HepG2 (cell line): Measurements from ENCODE around the gene ADCY7. TPM values are rescaled to one million over a fixed set of nuclear protein-coding genes. Genes with fewer than 3 reads are reported as not detected.
"Not testable (repeated sequence)": the region's sequence is repeated elsewhere in the genome, so short reads cannot be mapped to it uniquely, and the experiment has no call there.

ENCODE experiments used
- ATAC-seq: fragments of 200-7000 bp; cut with Tn5 transposase; 3 replicates; pipeline ENCODE4 v1.9.1; 2020; ENCODE audit warnings: mild to moderate bottlenecking, moderate library complexity
- BruUV-seq: library from RNA; stranded (reverse); fragments of 400-500 nt; replicated peaks from 2 replicates; lab custom pipeline; 2021; lab: Mats Ljungman, UMichigan
- CTCF ChIA-PET: fragments of 300-600 bp; formaldehyde crosslinking; extraction: SDS; loops from one replicate; lab custom pipeline; 2021; ENCODE audit warnings: low total read pairs, inconsistent platforms, low intra/inter-chr PET ratio; lab: Yijun Ruan, JAX
- POLR2A ChIA-PET: fragments of 350-600 bp; sonication (Branson Sonifier 250); formaldehyde crosslinking; loops from one replicate; lab custom pipeline; 2020; ENCODE audit warnings: antibody characterized with exemption, inconsistent platforms; lab: Yijun Ruan, JAX
- DNase-seq: peaks from one replicate; pipeline ENCODE4 v3.0.0-alpha.2; 2015; ENCODE audit warnings: low spot score
- FAIRE-seq: peaks from 3 replicates; lab custom pipeline; 2011; peaks lifted over from hg19 to GRCh38; lab: Jason Lieb, UNC
- H2AFZ ChIP-seq: one replicate; pipeline ENCODE4 v1.6.1; 2011; ENCODE audit warnings: low read length, inconsistent platforms
- H3K27ac ChIP-seq: fragments of 300-600 bp; 3 replicates; pipeline ENCODE4 v1.8.0; 2011; ENCODE audit warnings: mixed run types, mild to moderate bottlenecking, mixed read lengths, low read length, inconsistent platforms; ENCODE audit not compliant: insufficient read depth; ENCODE audit errors: extremely low read length
- H3K27me3 ChIP-seq, 2 experiments: fragments of 200-600 bp in 1 of 2; 2 replicates in 1 of 2; 3 replicates in 1 of 2; pipeline versions ENCODE4 v1.6.0 to v1.8.0; 2011; ENCODE audit warnings: low read length in 2 of 2, mild to moderate bottlenecking in 2 of 2, moderate library complexity in 2 of 2, inconsistent platforms in 1 of 2; ENCODE audit not compliant: insufficient read depth in 2 of 2, control insufficient read depth in 1 of 2
- H3K36me3 ChIP-seq, 2 experiments: fragments of 200-600 bp in 1 of 2; replicated peaks in 1 of 2; 2 replicates in 1 of 2; 3 replicates in 1 of 2; pipeline versions ENCODE4 v1.5.1 to v1.8.0; 2011; ENCODE audit warnings: low read length in 2 of 2, inconsistent platforms in 1 of 2; ENCODE audit not compliant: insufficient read depth in 2 of 2, control insufficient read depth in 1 of 2
- H3K4me1 ChIP-seq: 2 replicates; pipeline ENCODE4 v1.5.1; 2012; ENCODE audit warnings: low read length, inconsistent platforms; ENCODE audit not compliant: insufficient read depth
- H3K4me2 ChIP-seq: 2 replicates; pipeline ENCODE4 v1.6.0; 2011; ENCODE audit warnings: low read depth, low read length, inconsistent platforms
- H3K4me3 ChIP-seq, 3 experiments: fragments of 200-600 bp in 1 of 3; sonication (generic), shearing (Covaris generic) in 1 of 3; replicated peaks in 1 of 3; 2 replicates each; pipeline ENCODE4 v1.5.1; 2011 to 2016; ENCODE audit warnings: low read length in 3 of 3, inconsistent platforms in 2 of 3, low read depth in 2 of 3, mild to moderate bottlenecking in 2 of 3, control low read depth in 1 of 3, mixed read lengths in 1 of 3; ENCODE audit not compliant: insufficient read depth in 1 of 3
- H3K79me2 ChIP-seq: one replicate; pipeline ENCODE4 v1.6.1; 2011; ENCODE audit warnings: low read length, inconsistent platforms; ENCODE audit not compliant: insufficient read depth
- H3K9ac ChIP-seq: 2 replicates; pipeline ENCODE4 v1.6.0; 2011; ENCODE audit warnings: mild to moderate bottlenecking, low read depth, low read length, inconsistent platforms; ENCODE audit not compliant: insufficient read depth
- H3K9me3 ChIP-seq: 2 replicates; pipeline ENCODE4 v1.5.1; 2012; ENCODE audit warnings: mild to moderate bottlenecking, low read length
- H4K20me1 ChIP-seq: 2 replicates; pipeline ENCODE4 v1.6.0; 2011; ENCODE audit warnings: inconsistent platforms, mild to moderate bottlenecking, low read length, moderate library complexity; ENCODE audit not compliant: insufficient read depth
- WGBS: methylation state at CpG from one replicate; pipeline ENCODE4 v1.1.6; 2017; ENCODE audit warnings: low lambda C conversion rate; 5-methylcytosine and 5-hydroxymethylcytosine counted together
- in situ Hi-C: cut with HindIII; loops from 2 replicates; pipeline ENCODE4 v1.10.0; 2017; ENCODE audit warnings: low pct_unique_long_range_greater_than_20kb; ENCODE audit not compliant: extremely low pct_ligation_motif_present
- intact Hi-C: fragments of 100-400 bp; cut with micrococcal nuclease; formaldehyde crosslinking; loops from one replicate; pipeline ENCODE4 v1.10.0; 2022; ENCODE audit not compliant: unreplicated experiment
- polyA plus RNA-seq, 8 experiments: library from polyadenylated mRNA; depleted of rRNA in 3 of 8; stranded (reverse) in 7 of 8; unstranded in 1 of 8; fragments of >200 nt; fragmentation: Illumina TruSeq in 4 of 8; extraction: Trizol in 4 of 8; gene quantifications; 2 replicates each; pipeline versions ENCODE4 v1.2.1 to v1.2.3, GENCODE V29; 2011 to 2016; ENCODE audit warnings: low read depth in 4 of 8, missing spikeins in 1 of 8, mixed read lengths in 1 of 8; ENCODE audit not compliant: insufficient read depth in 1 of 8
- total RNA-seq, 5 experiments: library from RNA; depleted of rRNA; stranded (reverse); fragments of >200 nt; fragmentation: Illumina TruSeq; extraction: Trizol; gene quantifications; 2 replicates each; pipeline ENCODE4 v1.2.3, GENCODE V29; 2016; ENCODE audit warnings: low read depth in 1 of 5
- TF ChIP-seq, protein P1 (sequence below): IDR thresholded peaks from 2 replicates; pipeline ENCODE4 v1.4.0; 2020; ENCODE audit warnings: mild to moderate bottlenecking, missing genetic modification reagents
- TF ChIP-seq, protein P2 (sequence below): sonication (generic); formaldehyde crosslinking; IDR thresholded peaks from 2 replicates; pipeline ENCODE4 v1.5.1; 2020; ENCODE audit warnings: mild to moderate bottlenecking, missing genetic modification reagents, moderate library complexity

Gene ADCY7
- total and polyA plus RNA-seq, 2 of the 13 experiments (the other 11 are each of a cell fraction or from before 2014, with no cell fraction given), result 2.2 to 4.3 TPM

DNA sequence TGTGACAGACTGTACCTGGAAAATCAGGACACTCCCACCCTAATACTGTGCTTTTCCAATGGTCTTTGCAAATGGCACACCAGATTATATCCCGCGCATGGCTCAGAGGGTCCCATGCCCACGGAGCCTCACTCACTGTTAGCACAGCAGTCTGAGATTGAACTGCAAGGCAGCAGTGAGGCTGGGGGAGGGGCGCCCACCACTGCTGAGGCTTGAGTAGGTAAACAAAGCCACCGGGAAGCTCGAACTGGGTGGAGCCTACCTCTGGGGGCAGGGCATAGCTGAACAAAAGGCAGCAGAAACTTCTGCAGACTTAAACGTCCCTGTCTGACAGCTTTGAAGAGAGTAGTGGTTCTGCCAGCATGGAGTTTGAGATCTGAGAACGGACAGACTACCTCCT is 77.2 kb downstream of the ADCY7 start (continued):
- TF ChIP-seq, protein P1, sequence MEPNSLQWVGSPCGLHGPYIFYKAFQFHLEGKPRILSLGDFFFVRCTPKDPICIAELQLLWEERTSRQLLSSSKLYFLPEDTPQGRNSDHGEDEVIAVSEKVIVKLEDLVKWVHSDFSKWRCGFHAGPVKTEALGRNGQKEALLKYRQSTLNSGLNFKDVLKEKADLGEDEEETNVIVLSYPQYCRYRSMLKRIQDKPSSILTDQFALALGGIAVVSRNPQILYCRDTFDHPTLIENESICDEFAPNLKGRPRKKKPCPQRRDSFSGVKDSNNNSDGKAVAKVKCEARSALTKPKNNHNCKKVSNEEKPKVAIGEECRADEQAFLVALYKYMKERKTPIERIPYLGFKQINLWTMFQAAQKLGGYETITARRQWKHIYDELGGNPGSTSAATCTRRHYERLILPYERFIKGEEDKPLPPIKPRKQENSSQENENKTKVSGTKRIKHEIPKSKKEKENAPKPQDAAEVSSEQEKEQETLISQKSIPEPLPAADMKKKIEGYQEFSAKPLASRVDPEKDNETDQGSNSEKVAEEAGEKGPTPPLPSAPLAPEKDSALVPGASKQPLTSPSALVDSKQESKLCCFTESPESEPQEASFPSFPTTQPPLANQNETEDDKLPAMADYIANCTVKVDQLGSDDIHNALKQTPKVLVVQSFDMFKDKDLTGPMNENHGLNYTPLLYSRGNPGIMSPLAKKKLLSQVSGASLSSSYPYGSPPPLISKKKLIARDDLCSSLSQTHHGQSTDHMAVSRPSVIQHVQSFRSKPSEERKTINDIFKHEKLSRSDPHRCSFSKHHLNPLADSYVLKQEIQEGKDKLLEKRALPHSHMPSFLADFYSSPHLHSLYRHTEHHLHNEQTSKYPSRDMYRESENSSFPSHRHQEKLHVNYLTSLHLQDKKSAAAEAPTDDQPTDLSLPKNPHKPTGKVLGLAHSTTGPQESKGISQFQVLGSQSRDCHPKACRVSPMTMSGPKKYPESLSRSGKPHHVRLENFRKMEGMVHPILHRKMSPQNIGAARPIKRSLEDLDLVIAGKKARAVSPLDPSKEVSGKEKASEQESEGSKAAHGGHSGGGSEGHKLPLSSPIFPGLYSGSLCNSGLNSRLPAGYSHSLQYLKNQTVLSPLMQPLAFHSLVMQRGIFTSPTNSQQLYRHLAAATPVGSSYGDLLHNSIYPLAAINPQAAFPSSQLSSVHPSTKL (CRISPR knock-in tag), result peak; percentile 59; the same call in 1 of the 2 replicates
- TF ChIP-seq, protein P2, sequence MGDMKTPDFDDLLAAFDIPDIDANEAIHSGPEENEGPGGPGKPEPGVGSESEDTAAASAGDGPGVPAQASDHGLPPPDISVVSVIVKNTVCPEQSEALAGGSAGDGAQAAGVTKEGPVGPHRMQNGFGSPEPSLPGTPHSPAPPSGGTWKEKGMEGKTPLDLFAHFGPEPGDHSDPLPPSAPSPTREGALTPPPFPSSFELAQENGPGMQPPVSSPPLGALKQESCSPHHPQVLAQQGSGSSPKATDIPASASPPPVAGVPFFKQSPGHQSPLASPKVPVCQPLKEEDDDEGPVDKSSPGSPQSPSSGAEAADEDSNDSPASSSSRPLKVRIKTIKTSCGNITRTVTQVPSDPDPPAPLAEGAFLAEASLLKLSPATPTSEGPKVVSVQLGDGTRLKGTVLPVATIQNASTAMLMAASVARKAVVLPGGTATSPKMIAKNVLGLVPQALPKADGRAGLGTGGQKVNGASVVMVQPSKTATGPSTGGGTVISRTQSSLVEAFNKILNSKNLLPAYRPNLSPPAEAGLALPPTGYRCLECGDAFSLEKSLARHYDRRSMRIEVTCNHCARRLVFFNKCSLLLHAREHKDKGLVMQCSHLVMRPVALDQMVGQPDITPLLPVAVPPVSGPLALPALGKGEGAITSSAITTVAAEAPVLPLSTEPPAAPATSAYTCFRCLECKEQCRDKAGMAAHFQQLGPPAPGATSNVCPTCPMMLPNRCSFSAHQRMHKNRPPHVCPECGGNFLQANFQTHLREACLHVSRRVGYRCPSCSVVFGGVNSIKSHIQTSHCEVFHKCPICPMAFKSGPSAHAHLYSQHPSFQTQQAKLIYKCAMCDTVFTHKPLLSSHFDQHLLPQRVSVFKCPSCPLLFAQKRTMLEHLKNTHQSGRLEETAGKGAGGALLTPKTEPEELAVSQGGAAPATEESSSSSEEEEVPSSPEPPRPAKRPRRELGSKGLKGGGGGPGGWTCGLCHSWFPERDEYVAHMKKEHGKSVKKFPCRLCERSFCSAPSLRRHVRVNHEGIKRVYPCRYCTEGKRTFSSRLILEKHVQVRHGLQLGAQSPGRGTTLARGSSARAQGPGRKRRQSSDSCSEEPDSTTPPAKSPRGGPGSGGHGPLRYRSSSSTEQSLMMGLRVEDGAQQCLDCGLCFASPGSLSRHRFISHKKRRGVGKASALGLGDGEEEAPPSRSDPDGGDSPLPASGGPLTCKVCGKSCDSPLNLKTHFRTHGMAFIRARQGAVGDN (CRISPR knock-in tag), result peak; percentile 54
- TF ChIP-seq, all 625 proteins: peak for 15; not testable (repeated sequence) for 610

DNA sequence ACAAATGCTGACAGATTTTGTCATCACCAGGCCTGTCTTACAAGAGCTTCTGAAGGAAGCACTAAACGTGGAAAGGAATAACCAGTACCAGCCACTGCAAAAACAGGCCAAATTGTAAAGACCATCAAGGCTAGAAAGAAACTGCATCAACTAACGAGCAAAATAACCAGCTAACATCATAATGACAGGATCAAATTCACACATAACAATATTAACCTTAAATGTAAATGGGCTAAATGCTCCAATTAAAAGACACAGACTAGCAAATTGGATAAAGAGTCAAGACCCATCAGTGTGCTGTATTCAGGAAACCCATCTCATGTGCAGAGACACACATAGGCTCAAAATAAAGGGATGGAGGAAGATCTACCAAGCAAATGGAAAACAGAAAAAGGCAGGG is 78.9 kb downstream of the ADCY7 start:
- H2AFZ ChIP-seq, H3K4me2 ChIP-seq, intact Hi-C loops, H3K27ac ChIP-seq, H4K20me1 ChIP-seq, in situ Hi-C loops, H3K9ac ChIP-seq, BruUV-seq, POLR2A ChIA-PET, FAIRE-seq, ATAC-seq, CTCF ChIA-PET, H3K4me3 ChIP-seq, H3K27me3 ChIP-seq, H3K79me2 ChIP-seq, DNase-seq, H3K9me3 ChIP-seq: not testable (repeated sequence)
- Histone ChIP-seq H3K4me1 (peaks cover 15% of the 10 kb centered on the region), H3K36me3 (peaks cover 7 to 51% of the 10 kb centered on the region in 2 experiments)
- 100% methylated on average over 2 of the region's 2 CpGs for whole genome bisulfite sequencing
